IMR-90 (cell line): ENCODE results near the gene TMEM135. TPM values are rescaled to one million over a fixed set of nuclear protein-coding genes. Genes with fewer than 3 reads are reported as not detected.
"Not testable (repeated sequence)": the region's sequence is repeated elsewhere in the genome, so short reads cannot be mapped to it uniquely, and the experiment has no call there.

ENCODE experiments used
- ATAC-seq: fragments of 200-7000 bp; cut with Tn5 transposase; 2 replicates; pipeline ENCODE4 v1.9.1; 2020; ENCODE audit warnings: low read depth, mild to moderate bottlenecking, moderate library complexity
- BruUV-seq: library from RNA; stranded (reverse); fragments of 400-500 nt; replicated peaks from 2 replicates; lab custom pipeline; 2021; lab: Mats Ljungman, UMichigan
- CTCF ChIA-PET: fragments of 300-600 bp; formaldehyde crosslinking; extraction: SDS; loops from one replicate; lab custom pipeline; 2021; ENCODE audit warnings: antibody characterized with exemption; lab: Yijun Ruan, JAX
- POLR2A ChIA-PET: fragments of 300-600 bp; sonication (Branson Sonifier 250); formaldehyde crosslinking; loops from one replicate; lab custom pipeline; 2022; ENCODE audit warnings: antibody characterized with exemption; ENCODE audit not compliant: unreplicated experiment; lab: Charles Lee
- DNase-seq: peaks from one replicate; pipeline ENCODE4 v3.0.0; 2013
- H2AFZ ChIP-seq: replicated peaks from 2 replicates; pipeline ENCODE3; 2013; ENCODE audit warnings: low read length, mild to moderate bottlenecking; ENCODE audit not compliant: poor library complexity
- H2AK5ac ChIP-seq: 2 replicates; pipeline ENCODE4 v1.6.1; 2013; ENCODE audit warnings: low read depth, low read length, inconsistent platforms
- H2AK9ac ChIP-seq: replicated peaks from 2 replicates; pipeline ENCODE3; 2013; ENCODE audit warnings: mild to moderate bottlenecking, low read depth, low read length, moderate library complexity; ENCODE audit not compliant: poor library complexity
- H2BK120ac ChIP-seq: 2 replicates; pipeline ENCODE4 v1.6.1; 2013; ENCODE audit warnings: low read depth, low read length, inconsistent platforms
- H2BK15ac ChIP-seq: 3 replicates; pipeline ENCODE4 v1.6.1; 2013; ENCODE audit warnings: low read depth, low read length, inconsistent platforms
- H2BK20ac ChIP-seq: 2 replicates; pipeline ENCODE4 v1.6.1; 2013; ENCODE audit warnings: low read depth, mild to moderate bottlenecking, inconsistent platforms, low read length, moderate library complexity
- H2BK5ac ChIP-seq: 2 replicates; pipeline ENCODE4 v1.6.1; 2013; ENCODE audit warnings: mild to moderate bottlenecking, low read depth, low read length, inconsistent platforms; ENCODE audit not compliant: poor library complexity, severe bottlenecking
- H3K14ac ChIP-seq: replicated peaks from 2 replicates; pipeline ENCODE4 v1.6.1; 2013; ENCODE audit warnings: low read depth, low read length, inconsistent platforms
- H3K18ac ChIP-seq: 2 replicates; pipeline ENCODE4 v1.6.1; 2013; ENCODE audit warnings: low read depth, low read length, control low read depth
- H3K23ac ChIP-seq: 2 replicates; pipeline ENCODE4 v1.6.1; 2013; ENCODE audit warnings: low read depth, low read length, inconsistent platforms
- H3K27ac ChIP-seq: 2 replicates; pipeline ENCODE4 v1.5.1; 2013; ENCODE audit warnings: mild to moderate bottlenecking, control low read depth, low read length; ENCODE audit not compliant: insufficient read depth
- H3K27me3 ChIP-seq: 2 replicates; pipeline ENCODE4 v1.6.1; 2013; ENCODE audit warnings: low read length; ENCODE audit not compliant: control insufficient read depth, insufficient read depth
- H3K36me3 ChIP-seq: 2 replicates; pipeline ENCODE4 v1.6.1; 2013; ENCODE audit warnings: low read length, mixed read lengths; ENCODE audit not compliant: control insufficient read depth, insufficient read depth
- H3K4ac ChIP-seq: 2 replicates; pipeline ENCODE4 v1.6.1; 2013; ENCODE audit warnings: low read depth, low read length, inconsistent platforms
- H3K4me1 ChIP-seq: 2 replicates; pipeline ENCODE4 v1.6.1; 2013; ENCODE audit warnings: low read length, mixed read lengths; ENCODE audit not compliant: control insufficient read depth, insufficient read depth
- H3K4me2 ChIP-seq: 2 replicates; pipeline ENCODE4 v1.6.1; 2013; ENCODE audit warnings: low read depth, mild to moderate bottlenecking, control low read depth, low read length, moderate library complexity
- H3K4me3 ChIP-seq: 2 replicates; pipeline ENCODE4 v1.5.1; 2013; ENCODE audit warnings: low read depth, mild to moderate bottlenecking, control low read depth, low read length, moderate library complexity; ENCODE audit not compliant: insufficient read depth
- H3K56ac ChIP-seq: 2 replicates; pipeline ENCODE4 v1.6.1; 2013; ENCODE audit warnings: low read length, inconsistent platforms; ENCODE audit not compliant: insufficient read depth; ENCODE audit errors: extremely low read depth
- H3K79me1 ChIP-seq, 2 experiments: 2 replicates each; pipeline ENCODE4 v1.6.1; 2013; ENCODE audit warnings: low read length in 2 of 2, inconsistent platforms in 1 of 2, low read depth in 1 of 2
- H3K9ac ChIP-seq: 2 replicates; pipeline ENCODE4 v1.6.1; 2013; ENCODE audit warnings: low read depth, low read length, control low read depth
- H3K9me1 ChIP-seq: 2 replicates; pipeline ENCODE4 v1.6.1; 2013; ENCODE audit warnings: low read length, inconsistent platforms; ENCODE audit not compliant: insufficient read depth
- H3K9me3 ChIP-seq: 2 replicates; pipeline ENCODE4 v1.6.1; 2013; ENCODE audit warnings: low read length; ENCODE audit not compliant: control insufficient read depth, insufficient read depth
- H4K20me1 ChIP-seq: 2 replicates; pipeline ENCODE4 v1.6.1; 2013; ENCODE audit warnings: low read length, inconsistent platforms; ENCODE audit not compliant: insufficient read depth
- H4K5ac ChIP-seq: 2 replicates; pipeline ENCODE4 v1.6.1; 2013; ENCODE audit warnings: mild to moderate bottlenecking, low read depth, low read length, control low read depth
- H4K8ac ChIP-seq, 2 experiments: 2 replicates each; pipeline ENCODE4 v1.6.1; 2013; ENCODE audit warnings: low read depth in 2 of 2, low read length in 2 of 2, control low read depth in 1 of 2, inconsistent platforms in 1 of 2
- H4K91ac ChIP-seq: 2 replicates; pipeline ENCODE4 v1.6.1; 2013; ENCODE audit warnings: low read depth, low read length, inconsistent platforms; ENCODE audit not compliant: insufficient read depth
- WGBS, 2 experiments: methylation state at CpG; one replicate each; pipeline versions ENCODE4 v1.1.5 to v1.1.7; 2013; ENCODE audit warnings: missing lambda C conversion rate in 2 of 2; ENCODE audit not compliant: insufficient read length in 1 of 2; ENCODE audit errors: extremely low coverage in 2 of 2; 5-methylcytosine and 5-hydroxymethylcytosine counted together
- dilution Hi-C: fragments of 300-500 bp; cut with HindIII; formaldehyde crosslinking; loops from one replicate; pipeline ENCODE4 v1.14.3; 2018; ENCODE audit warnings: low sequenced_read_pairs; ENCODE audit not compliant: unreplicated experiment
- in situ Hi-C: fragments of 300-500 bp; cut with MboI; formaldehyde crosslinking; loops from 3 replicates; pipeline ENCODE4 v1.14.3; 2019; ENCODE audit warnings: low sequenced_read_pairs, inconsistent platforms, mixed read lengths
- intact Hi-C: fragments of 100-400 bp; cut with micrococcal nuclease; formaldehyde crosslinking; loops from 2 replicates; pipeline ENCODE4 v1.10.0; 2022
- polyA plus RNA-seq, 3 experiments: library from polyadenylated mRNA; depleted of rRNA; stranded (reverse); fragments of >200 nt; gene quantifications; 2 replicates each; pipeline ENCODE4 v1.2.3, GENCODE V29; 2012; ENCODE audit warnings: low replicate concordance in 1 of 3
- total RNA-seq: library from RNA; depleted of rRNA; stranded (reverse); fragments of >200 nt; gene quantifications from 2 replicates; pipeline ENCODE4 v1.2.3, GENCODE V29; 2012

The TMEM135 gene
- total and polyA plus RNA-seq, 2 of the 4 experiments (the other 2 are of a cell fraction), result 3.9 to 5.9 TPM

- H2AFZ ChIP-seq, H2AK9ac ChIP-seq, H2AK5ac ChIP-seq, BruUV-seq, POLR2A ChIA-PET, H4K20me1 ChIP-seq, H4K5ac ChIP-seq, ATAC-seq, DNase-seq, in situ Hi-C loops, H3K27ac ChIP-seq, H2BK5ac ChIP-seq, H4K8ac ChIP-seq, H3K56ac ChIP-seq, H4K91ac ChIP-seq, H2BK20ac ChIP-seq, H3K79me1 ChIP-seq, CTCF ChIA-PET, H3K27me3 ChIP-seq, H3K4me2 ChIP-seq, H3K9me3 ChIP-seq, H2BK15ac ChIP-seq, H3K9ac ChIP-seq, H3K14ac ChIP-seq, H3K9me1 ChIP-seq, H3K23ac ChIP-seq, dilution Hi-C loops, H3K36me3 ChIP-seq, H3K18ac ChIP-seq, H3K4ac ChIP-seq, H2BK120ac ChIP-seq, H3K4me3 ChIP-seq, H3K4me1 ChIP-seq: not testable (repeated sequence)
- intact Hi-C loops, result loop anchor here (5.0 kb wide), 1 partner anchor 33 kb away; no protein-coding TSS in a partner anchor
- WGBS, 2 experiments, result 100% methylated on average over 1 of the region's 3 CpGs; no CpG with 5 or more reads in 1 of the 2 experiments
Measured at GRCh38 chr11:87188921-87189320, 151.2 kb downstream of the TMEM135 start.
